Measurements from ENCODE around the gene ABCB6. TPM values are rescaled to one million over a fixed set of nuclear protein-coding genes. Genes with fewer than 3 reads are reported as not detected.

The ABCB6 gene
- total and polyA plus RNA-seq, 2 experiments from 2014 or later: 37.7 to 59.5 TPM

- peaks cover 14% of the 10 kb centered on the region for H3K79me2 ChIP-seq
- H3K9me3 ChIP-seq (ENCODE audit: low read depth): no peaks in the 10 kb centered on the region
- no peak overlapping the region for H3K27ac ChIP-seq
- DNase-seq (ENCODE audit: low spot score): no peak
- peaks cover 6% of the 10 kb centered on the region for H4K20me1 ChIP-seq (ENCODE audit: insufficient read depth, poor library complexity, severe bottlenecking)
- TF ChIP-seq EZH2 (IDR thresholded peaks at IDR 0.05; ENCODE audit: borderline replicate concordance) (no peak), EZH2phosphoT487 (IDR thresholded peaks at IDR 0.05; ENCODE audit: low read depth, severe bottlenecking, unreplicated experiment) (no peak), CTCF (IDR thresholded peaks at IDR 0.05; ENCODE audit: poor library complexity) (no peak)
- H2AFZ ChIP-seq: no peak overlapping the region
- H3K4me1 ChIP-seq (ENCODE audit: insufficient read depth): peaks cover 3% of the 10 kb centered on the region
- no peaks in the 10 kb centered on the region for H3K27me3 ChIP-seq
- WGBS (ENCODE audit: low lambda C conversion rate, missing lambda C conversion rate): 98% methylated on average over 2 of the region's 2 CpGs
- no peaks in the 10 kb centered on the region for H3K36me3 ChIP-seq (replicated peaks; ENCODE audit: insufficient read depth, low read depth)
- no peak overlapping the region for H3K4me2 ChIP-seq
- no peak overlapping the region for H3K4me3 ChIP-seq
- no peaks in the 10 kb centered on the region for H3K9me2 ChIP-seq (replicated peaks; ENCODE audit: insufficient read depth)
Observed at GRCh38 chr2:219184121-219184520, 34.6 kb downstream of the ABCB6 start.

DNA sequence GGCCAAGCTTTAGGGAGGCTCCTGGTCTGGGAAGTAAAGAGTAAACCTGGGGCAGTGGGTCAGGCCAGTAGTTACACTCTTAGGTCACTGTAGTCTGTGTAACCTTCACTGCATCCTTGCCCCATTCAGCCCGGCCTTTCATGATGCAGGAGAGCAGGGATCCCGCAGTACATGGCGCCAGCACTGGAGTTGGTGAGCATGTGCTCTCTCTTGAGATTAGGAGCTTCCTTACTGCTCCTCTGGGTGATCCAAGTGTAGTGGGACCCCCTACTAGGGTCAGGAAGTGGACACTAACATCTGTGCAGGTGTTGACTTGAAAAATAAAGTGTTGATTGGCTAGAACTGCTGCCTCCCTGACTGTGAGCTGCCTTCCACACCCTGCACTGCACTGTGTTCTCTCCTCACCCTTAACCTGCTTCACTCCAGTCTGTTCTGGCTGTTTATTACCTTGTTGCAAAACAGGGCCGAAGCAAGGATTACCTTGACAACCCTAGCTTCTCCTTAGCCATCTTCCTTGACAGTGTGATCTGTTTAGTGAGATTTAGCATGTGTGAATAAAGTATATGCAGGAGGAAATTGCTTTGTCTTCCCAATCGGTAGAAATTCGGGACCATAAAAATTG lies 35.5 kb downstream of the ABCB6 start:
- Histone ChIP-seq H3K9me3 (ENCODE audit: low read depth) (no peaks in the 10 kb centered on the region), H3K27me3 (no peaks in the 10 kb centered on the region), H3K79me2 (peaks cover 23% of the 10 kb centered on the region), H2AFZ (no peak overlapping the region), H3K4me3 (no peak overlapping the region), H3K9me2 (replicated peaks; ENCODE audit: insufficient read depth) (no peaks in the 10 kb centered on the region), H3K4me2 (no peak overlapping the region), H3K36me3 (replicated peaks; ENCODE audit: insufficient read depth, low read depth) (no peaks in the 10 kb centered on the region), H3K27ac (peak overlapping the region; percentile 16), H3K4me1 (ENCODE audit: insufficient read depth) (peaks cover 6% of the 10 kb centered on the region), H4K20me1 (ENCODE audit: insufficient read depth, poor library complexity, severe bottlenecking) (peaks cover 10% of the 10 kb centered on the region)
- no peak for DNase-seq (ENCODE audit: low spot score)
- 97% methylated on average over 6 of the region's 6 CpGs for WGBS (ENCODE audit: low lambda C conversion rate, missing lambda C conversion rate)
- TF ChIP-seq CTCF (IDR thresholded peaks at IDR 0.05; ENCODE audit: poor library complexity) (no peak), EZH2phosphoT487 (IDR thresholded peaks at IDR 0.05; ENCODE audit: low read depth, severe bottlenecking, unreplicated experiment) (no peak), EZH2 (IDR thresholded peaks at IDR 0.05; ENCODE audit: borderline replicate concordance) (no peak)

DNA sequence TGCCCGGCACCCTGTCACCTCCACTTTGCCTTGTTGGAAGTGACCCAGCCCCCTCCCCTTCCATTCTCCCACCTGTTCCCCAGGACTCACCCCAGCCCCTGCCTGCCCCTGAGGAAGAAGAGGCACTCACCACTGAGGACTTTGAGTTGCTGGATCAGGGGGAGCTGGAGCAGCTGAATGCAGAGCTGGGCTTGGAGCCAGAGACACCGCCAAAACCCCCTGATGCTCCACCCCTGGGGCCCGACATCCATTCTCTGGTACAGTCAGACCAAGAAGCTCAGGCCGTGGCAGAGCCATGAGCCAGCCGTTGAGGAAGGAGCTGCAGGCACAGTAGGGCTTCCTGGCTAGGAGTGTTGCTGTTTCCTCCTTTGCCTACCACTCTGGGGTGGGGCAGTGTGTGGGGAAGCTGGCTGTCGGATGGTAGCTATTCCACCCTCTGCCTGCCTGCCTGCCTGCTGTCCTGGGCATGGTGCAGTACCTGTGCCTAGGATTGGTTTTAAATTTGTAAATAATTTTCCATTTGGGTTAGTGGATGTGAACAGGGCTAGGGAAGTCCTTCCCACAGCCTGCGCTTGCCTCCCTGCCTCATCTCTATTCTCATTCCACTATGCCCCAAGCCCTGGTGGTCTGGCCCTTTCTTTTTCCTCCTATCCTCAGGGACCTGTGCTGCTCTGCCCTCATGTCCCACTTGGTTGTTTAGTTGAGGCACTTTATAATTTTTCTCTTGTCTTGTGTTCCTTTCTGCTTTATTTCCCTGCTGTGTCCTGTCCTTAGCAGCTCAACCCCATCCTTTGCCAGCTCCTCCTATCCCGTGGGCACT lies 36.2 kb downstream of the ABCB6 start:
- 96% methylated on average over 8 of the region's 8 CpGs for WGBS (ENCODE audit: low lambda C conversion rate, missing lambda C conversion rate)
- peak overlapping the region; percentile 16 for H3K27ac ChIP-seq
- H2AFZ ChIP-seq: no peak overlapping the region
- H3K79me2 ChIP-seq: peaks cover 23% of the 10 kb centered on the region
- H3K27me3 ChIP-seq: no peaks in the 10 kb centered on the region
- H3K4me3 ChIP-seq: no peak overlapping the region
- H3K36me3 ChIP-seq (replicated peaks; ENCODE audit: insufficient read depth, low read depth): no peaks in the 10 kb centered on the region
- H3K4me1 ChIP-seq (ENCODE audit: insufficient read depth): peaks cover 6% of the 10 kb centered on the region
- no peaks in the 10 kb centered on the region for H3K9me2 ChIP-seq (replicated peaks; ENCODE audit: insufficient read depth)
- H4K20me1 ChIP-seq (ENCODE audit: insufficient read depth, poor library complexity, severe bottlenecking): peaks cover 10% of the 10 kb centered on the region
- H3K9me3 ChIP-seq (ENCODE audit: low read depth): no peaks in the 10 kb centered on the region
- no peak overlapping the region for H3K4me2 ChIP-seq
- TF ChIP-seq EZH2phosphoT487 (IDR thresholded peaks at IDR 0.05; ENCODE audit: low read depth, severe bottlenecking, unreplicated experiment): no peak
- TF ChIP-seq CTCF (IDR thresholded peaks at IDR 0.05; ENCODE audit: poor library complexity): no peak
- no peak for TF ChIP-seq EZH2 (IDR thresholded peaks at IDR 0.05; ENCODE audit: borderline replicate concordance)
- DNase-seq (ENCODE audit: low spot score): no peak

All from hepatocyte (in vitro differentiated cells).